Activated CD4-positive, alpha-beta T cell treated with anti-CD3 and anti-CD28 coated beads, Interleukin-2, amount 10 ng/mL, durations not matched to agents 24 days and 14 days (primary cell): Measurements from ENCODE around the gene ANO9. TPM values are rescaled to one million over a fixed set of nuclear protein-coding genes. Genes with fewer than 3 reads are reported as not detected.

Source experiments
- DNase-seq: peaks from one replicate; pipeline ENCODE4 v3.0.0; 2022
- H3K27ac Mint-ChIP-seq: one replicate; pipeline ENCODE4 v1.8.0; 2022; ENCODE audit warnings: mild to moderate bottlenecking, mixed read lengths
- H3K27me3 Mint-ChIP-seq: one replicate; pipeline ENCODE4 v1.8.0; 2022; ENCODE audit warnings: mixed read lengths
- H3K36me3 Mint-ChIP-seq: one replicate; pipeline ENCODE4 v1.8.0; 2022; ENCODE audit warnings: low read depth, mild to moderate bottlenecking, mixed read lengths
- H3K4me1 Mint-ChIP-seq: one replicate; pipeline ENCODE4 v1.8.0; 2021; ENCODE audit warnings: mixed read lengths
- H3K4me3 Mint-ChIP-seq: one replicate; pipeline ENCODE4 v1.8.0; 2022; ENCODE audit warnings: mild to moderate bottlenecking, moderate library complexity, mixed read lengths
- H3K9me3 Mint-ChIP-seq: one replicate; pipeline ENCODE4 v1.8.0; 2021; ENCODE audit warnings: mixed read lengths
- intact Hi-C: fragments of 100-400 bp; cut with micrococcal nuclease; formaldehyde crosslinking; loops from one replicate; pipeline ENCODE4 v1.15.1; 2023
- total RNA-seq: library from RNA; stranded (reverse); gene quantifications from 2 replicates; pipeline ENCODE4 v1.2.3, GENCODE V29; 2022

The ANO9 gene
- total RNA-seq, 1 donor from 2014 or later: 36.9 TPM

DNA sequence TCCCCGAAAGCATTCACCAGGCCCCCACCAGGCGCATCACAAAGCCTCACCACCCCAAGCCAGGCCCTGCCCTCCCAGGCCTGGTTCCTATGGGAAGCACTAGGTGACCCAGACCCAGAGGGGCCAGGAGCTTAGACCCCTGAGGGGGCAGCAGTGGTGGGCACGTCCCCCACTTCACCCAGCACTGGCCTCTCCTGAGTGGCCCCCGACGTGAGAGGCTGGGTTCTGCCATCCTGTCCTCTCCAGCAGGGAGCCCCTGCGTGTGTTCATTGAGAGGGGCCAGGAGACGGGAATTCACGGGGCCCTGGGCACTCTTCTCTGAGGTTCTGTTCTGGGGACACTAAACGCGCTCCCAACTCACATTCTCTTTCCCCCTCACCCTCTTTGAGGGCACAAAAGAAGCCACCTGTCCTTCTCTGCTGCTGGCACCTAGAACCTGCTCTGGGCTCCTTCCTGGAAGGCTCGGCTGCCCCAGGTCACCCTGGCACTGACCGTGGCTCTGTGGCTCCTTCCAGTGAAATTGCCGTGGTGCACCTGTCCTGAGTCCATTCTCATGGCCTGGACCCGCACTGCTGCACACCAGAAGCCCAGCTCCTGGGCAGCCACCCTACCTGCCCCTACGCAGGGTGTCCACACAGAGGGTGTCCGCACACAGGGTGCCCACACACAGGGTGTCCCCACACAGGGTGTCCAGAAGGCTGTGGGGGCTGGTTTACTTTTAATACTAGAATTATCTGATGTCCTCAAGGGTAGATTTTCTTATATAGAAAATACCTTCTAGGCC, 20.5 kb upstream of the ANO9 start:
- no peak overlapping the region for H3K4me3 Mint-ChIP-seq
- H3K36me3 Mint-ChIP-seq: peaks cover 16% of the 10 kb centered on the region
- H3K27ac Mint-ChIP-seq: no peak overlapping the region
- intact Hi-C loops: no loop called here
- H3K4me1 Mint-ChIP-seq: peaks cover 6% of the 10 kb centered on the region
- DNase-seq: no peak
- no peaks in the 10 kb centered on the region for H3K9me3 Mint-ChIP-seq
- H3K27me3 Mint-ChIP-seq: no peaks in the 10 kb centered on the region

DNA sequence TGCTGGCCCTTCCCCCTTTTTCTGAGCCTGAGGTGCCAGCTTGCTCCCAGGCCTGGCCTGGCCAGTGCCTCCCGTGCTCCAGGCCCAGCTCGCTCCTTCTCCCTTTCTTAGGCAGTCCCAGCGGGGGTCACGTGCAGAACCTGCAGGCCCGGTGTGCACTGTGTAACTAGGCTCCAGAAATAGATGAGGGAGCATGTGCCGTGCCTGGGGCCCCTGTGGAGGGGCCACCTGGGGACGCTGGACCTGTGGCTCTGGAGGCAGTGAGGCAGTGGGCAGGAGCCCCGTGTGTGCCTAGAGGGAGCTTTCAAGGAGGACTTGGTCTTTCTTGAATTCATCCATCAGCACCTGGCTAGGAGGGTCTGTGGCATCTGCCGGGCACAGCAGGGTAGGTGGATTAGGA, 19.8 kb upstream of the ANO9 start:
- no peak for DNase-seq
- Mint-ChIP-seq H3K4me1 (peaks cover 13% of the 10 kb centered on the region), H3K36me3 (peaks cover 22% of the 10 kb centered on the region), H3K27ac (no peak overlapping the region), H3K27me3 (no peaks in the 10 kb centered on the region), H3K4me3 (no peak overlapping the region), H3K9me3 (no peaks in the 10 kb centered on the region)
- intact Hi-C loops: no loop called here

DNA sequence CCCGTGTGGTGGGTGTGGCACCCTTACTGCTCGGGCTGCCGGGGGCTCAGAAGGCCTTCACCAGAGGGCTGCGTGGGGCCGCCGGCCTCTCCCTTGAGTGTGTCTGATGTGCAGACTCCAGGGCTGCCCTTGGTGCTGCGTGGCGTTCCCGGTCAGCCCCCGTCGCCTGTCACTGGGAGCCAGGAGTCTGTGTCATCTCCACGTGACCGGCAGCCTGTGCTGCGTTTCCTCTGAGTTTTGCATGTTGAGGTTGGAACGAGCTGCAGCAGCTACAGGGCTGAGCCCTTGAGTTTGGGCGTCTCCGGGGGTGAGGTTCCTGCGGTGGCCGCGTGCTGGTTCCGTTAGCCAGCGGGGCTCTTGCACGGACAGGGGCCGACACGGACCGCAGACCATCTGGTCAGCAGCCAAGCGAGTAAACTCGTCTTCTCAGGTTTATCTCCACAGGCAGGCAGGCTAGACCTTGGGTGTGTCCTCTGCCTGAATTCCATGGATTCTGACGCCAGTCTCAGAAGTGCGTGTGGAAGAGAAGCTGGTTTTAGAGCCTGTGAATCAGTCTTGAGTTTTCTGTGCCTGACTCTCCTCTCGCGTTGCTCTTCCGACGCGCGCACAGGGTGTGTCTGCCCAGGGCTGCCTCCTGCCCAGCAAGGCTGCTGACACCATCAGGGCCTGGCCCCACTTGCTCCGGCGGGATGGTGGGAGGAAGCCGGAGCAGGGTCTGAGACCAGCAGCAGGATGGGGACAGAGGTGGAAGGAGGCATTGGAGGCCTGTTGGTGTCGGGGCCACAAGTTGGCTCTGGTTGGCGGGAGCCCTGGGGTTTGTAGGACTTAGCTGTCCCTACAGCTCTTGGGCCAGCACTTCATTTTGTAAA, 18.8 kb upstream of the ANO9 start:
- peaks cover 23% of the 10 kb centered on the region for H3K36me3 Mint-ChIP-seq
- H3K27ac Mint-ChIP-seq: no peak overlapping the region
- peaks cover 17% of the 10 kb centered on the region for H3K4me1 Mint-ChIP-seq
- no peak for DNase-seq
- no peaks in the 10 kb centered on the region for H3K27me3 Mint-ChIP-seq
- intact Hi-C loops: no loop called here
- no peak overlapping the region for H3K4me3 Mint-ChIP-seq
- no peaks in the 10 kb centered on the region for H3K9me3 Mint-ChIP-seq

DNA sequence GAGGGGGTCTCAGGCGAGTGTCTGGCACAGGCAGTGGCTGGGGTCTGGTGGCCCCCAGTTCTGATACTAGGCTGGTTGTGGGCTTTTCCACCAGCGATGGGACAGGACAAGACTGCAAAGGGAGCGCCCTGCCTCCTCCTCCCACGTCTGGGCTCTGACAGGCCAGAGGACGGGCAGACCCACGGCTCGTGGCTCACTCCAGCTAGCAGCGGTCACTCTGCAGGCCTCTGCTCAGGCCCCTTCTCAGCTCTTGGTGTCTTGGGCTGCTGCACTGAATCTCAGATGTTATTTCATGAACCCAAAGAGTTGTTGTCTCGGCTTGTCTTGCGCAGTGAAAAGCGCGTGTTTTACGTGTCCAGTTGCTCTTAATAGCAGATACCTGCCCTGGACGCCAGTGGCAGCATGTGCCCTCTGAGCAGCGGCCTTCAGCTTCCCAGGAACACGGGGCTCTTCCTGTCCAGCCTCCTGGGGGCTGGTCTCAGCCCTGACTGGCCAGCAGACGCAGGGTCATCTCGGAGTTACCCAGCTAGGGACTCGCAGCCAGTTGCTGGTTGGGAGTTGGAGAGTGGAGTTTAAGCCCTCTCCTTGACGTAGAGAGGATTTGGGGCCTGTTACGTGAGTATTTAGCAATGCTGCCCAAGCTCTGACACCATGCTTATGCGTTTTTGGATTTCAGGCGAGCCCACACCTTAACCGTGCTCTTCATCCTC, 17.9 kb upstream of the ANO9 start:
- Mint-ChIP-seq H3K27ac (no peak overlapping the region), H3K36me3 (peaks cover 25% of the 10 kb centered on the region), H3K4me3 (no peak overlapping the region), H3K9me3 (no peaks in the 10 kb centered on the region), H3K27me3 (no peaks in the 10 kb centered on the region), H3K4me1 (peaks cover 21% of the 10 kb centered on the region)
- intact Hi-C loops: no loop called here
- no peak for DNase-seq

DNA sequence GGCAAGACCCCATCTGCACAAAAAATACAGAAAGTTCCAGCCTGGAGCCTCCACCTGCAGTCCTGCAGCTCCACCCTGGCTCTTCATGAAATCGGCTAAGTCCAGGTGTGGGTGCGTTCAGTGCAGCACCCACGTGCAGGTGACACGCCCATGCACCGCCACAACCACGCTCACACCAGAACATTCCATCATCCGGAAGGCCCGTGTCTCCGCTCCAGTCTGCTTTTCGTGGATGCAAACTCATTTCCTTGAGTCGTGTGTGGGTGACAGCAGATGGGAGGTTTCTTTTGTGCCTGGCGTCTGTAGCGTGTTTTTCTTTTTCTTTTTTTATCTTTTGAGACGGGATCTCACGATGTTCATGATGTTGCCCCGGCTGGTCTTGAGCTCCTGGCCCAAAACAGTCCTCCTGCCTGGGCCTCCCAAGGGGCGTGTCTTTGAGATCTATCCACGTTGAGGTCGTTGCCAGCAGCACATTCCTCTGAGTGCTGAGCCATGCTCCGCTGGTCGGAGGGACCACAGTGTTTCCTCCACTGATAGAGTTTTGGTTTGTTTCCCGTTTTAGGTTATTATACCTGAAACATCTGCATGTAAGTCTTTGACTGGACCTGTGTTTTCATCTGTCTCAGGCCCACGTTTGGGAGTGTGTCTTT, 15.4 kb upstream of the ANO9 start:
- peak overlapping the region; percentile 10 for H3K27ac Mint-ChIP-seq
- H3K36me3 Mint-ChIP-seq: peaks cover 35% of the 10 kb centered on the region
- peaks cover 21% of the 10 kb centered on the region for H3K4me1 Mint-ChIP-seq
- H3K27me3 Mint-ChIP-seq: no peaks in the 10 kb centered on the region
- H3K4me3 Mint-ChIP-seq: peak overlapping the region; percentile 69
- H3K9me3 Mint-ChIP-seq: no peaks in the 10 kb centered on the region
- intact Hi-C loops: no loop called here
- no peak for DNase-seq

DNA sequence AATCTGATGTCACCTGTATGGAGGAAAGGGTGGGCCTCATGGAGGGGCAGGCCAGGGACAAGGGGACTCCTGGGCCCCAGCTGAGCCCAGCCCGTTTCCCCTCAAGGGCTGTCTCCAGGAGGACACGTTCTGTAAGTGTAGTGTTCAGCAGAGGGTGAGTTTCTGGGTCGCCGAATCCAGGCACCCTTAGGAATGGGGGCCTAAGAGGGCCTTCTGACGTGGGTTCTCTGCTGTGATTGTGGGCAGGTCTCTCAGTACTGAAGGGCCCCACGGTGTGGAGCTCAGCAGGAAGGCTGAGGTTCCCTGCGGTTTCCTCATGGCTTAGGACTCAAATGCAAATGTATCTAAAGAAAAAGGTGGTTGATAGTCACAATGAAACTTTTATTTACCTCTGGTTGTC, 14.7 kb upstream of the ANO9 start:
- intact Hi-C loops: no loop called here
- Mint-ChIP-seq H3K27me3 (no peaks in the 10 kb centered on the region), H3K4me1 (peaks cover 23% of the 10 kb centered on the region), H3K9me3 (no peaks in the 10 kb centered on the region), H3K36me3 (peaks cover 36% of the 10 kb centered on the region), H3K4me3 (peak overlapping the region; percentile 69), H3K27ac (peak overlapping the region; percentile 17)
- DNase-seq: peak; percentile 80

DNA sequence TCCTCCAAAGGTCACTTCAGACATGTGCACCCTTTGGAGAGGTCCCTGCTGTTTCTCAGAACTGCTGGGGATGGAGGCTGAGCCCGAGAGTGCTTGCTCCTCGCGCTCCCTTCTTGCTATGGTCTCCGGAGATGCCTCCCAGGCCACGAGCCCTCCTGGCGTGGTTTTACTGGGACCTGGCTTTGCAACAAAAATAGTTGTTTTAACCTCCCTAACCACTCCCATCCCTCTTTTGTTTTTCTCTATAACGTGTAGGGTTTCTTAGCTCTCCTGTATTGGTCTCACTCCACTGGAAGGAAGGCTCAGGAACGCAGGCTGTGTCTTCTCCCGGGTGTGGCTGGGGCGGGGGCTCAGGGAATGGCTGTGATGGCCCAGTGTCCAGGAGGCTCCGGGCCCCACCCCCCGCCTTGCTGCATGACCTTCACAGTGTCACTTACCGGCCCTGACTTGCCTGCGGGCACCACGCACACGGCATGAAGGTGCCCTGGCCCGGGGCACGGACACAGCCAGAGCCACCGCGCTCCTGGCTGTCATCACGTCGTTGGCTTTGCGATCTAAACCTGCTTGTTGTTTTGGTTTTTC, 13.8 kb upstream of the ANO9 start:
- H3K9me3 Mint-ChIP-seq: no peaks in the 10 kb centered on the region
- no peak overlapping the region for H3K4me3 Mint-ChIP-seq
- intact Hi-C loops: no loop called here
- H3K27ac Mint-ChIP-seq: no peak overlapping the region
- no peaks in the 10 kb centered on the region for H3K27me3 Mint-ChIP-seq
- H3K4me1 Mint-ChIP-seq: peaks cover 30% of the 10 kb centered on the region
- H3K36me3 Mint-ChIP-seq: peaks cover 38% of the 10 kb centered on the region
- DNase-seq: no peak

DNA sequence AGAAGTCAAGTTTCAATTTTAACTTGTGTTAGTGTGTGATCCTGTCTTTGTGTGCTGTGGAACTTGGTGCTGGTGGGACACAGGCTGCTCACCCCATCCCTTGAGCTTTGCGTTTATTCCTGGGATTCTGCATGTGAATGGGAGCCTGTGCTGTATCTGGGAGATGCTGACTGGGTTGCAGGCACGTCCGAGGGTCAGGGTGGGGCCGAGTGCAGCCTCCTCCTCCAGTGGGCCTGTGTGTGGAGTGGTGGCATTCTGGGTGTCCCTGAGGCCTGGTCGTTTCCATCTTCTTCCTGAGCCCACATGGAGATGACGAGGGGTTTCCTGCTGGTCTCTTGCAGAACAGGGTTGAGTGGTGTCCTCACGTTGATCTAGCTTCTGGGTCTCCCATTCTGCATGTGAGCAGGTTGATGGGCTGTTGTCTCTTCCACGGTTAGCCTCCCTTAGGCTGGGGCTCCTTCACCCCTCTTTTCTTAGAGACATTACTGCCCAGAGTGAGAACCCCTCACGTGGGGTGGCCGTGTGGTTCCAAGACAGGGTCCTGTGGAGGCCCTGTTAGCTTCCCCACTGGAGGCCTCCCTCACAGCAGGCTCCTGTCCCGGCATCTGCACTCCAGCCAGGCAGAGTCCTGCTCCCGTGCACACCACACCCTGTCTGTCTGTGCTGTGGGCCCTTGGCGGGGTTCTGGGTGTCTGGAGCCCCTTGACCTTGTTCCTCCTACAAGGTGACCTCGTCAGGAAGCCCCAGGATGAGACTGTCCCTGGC, 13.2 kb upstream of the ANO9 start:
- H3K27me3 Mint-ChIP-seq: no peaks in the 10 kb centered on the region
- no peak for DNase-seq
- peaks cover 30% of the 10 kb centered on the region for H3K4me1 Mint-ChIP-seq
- H3K36me3 Mint-ChIP-seq: peaks cover 38% of the 10 kb centered on the region
- H3K27ac Mint-ChIP-seq: no peak overlapping the region
- H3K4me3 Mint-ChIP-seq: no peak overlapping the region
- intact Hi-C loops: no loop called here
- H3K9me3 Mint-ChIP-seq: no peaks in the 10 kb centered on the region

DNA sequence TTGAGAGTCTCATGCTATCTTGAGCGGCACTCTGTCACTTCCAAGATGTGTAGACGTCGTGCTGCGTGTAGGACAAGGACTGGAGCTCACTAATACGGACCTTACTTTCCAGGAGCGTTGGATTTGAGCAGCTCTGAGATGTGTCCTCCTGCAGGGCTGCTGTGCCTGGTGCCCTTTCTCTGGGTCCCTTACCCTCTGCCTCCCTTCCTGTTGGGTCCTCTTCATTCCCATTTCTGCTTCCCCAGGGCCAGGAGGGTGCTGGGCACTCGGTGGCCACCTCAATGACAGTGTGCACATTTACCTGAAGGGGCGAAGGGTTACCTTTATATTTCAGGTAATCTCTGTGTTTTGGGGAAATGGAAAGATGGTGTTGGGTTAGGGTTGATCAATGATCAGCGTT, 12.2 kb upstream of the ANO9 start:
- no peak overlapping the region for H3K4me3 Mint-ChIP-seq
- intact Hi-C loops: no loop called here
- H3K36me3 Mint-ChIP-seq: peaks cover 37% of the 10 kb centered on the region
- DNase-seq: no peak
- no peak overlapping the region for H3K27ac Mint-ChIP-seq
- H3K9me3 Mint-ChIP-seq: no peaks in the 10 kb centered on the region
- no peaks in the 10 kb centered on the region for H3K27me3 Mint-ChIP-seq
- peaks cover 32% of the 10 kb centered on the region for H3K4me1 Mint-ChIP-seq

DNA sequence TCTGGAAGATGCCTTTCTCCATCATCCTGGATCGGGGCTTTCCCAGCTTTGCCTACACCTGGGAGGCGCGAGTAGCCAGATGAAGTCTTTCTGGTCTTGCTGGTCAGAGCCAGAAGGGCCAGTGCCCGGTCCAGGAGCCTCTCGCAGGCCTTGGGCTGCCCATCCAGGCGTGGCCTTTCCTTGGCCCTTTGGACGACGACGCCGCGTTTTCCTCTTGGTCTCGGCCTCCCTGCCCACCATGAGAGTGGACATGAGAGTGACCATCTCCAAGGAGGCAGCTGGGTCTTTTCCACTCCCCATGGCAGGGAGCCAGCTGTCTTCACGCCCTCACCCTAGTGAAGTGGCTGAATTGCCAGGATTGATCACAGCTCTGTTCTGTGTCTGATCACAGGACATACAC, 11.8 kb upstream of the ANO9 start:
- intact Hi-C loops: no loop called here
- Mint-ChIP-seq H3K9me3 (no peaks in the 10 kb centered on the region), H3K27ac (no peak overlapping the region), H3K4me1 (peaks cover 34% of the 10 kb centered on the region), H3K4me3 (no peak overlapping the region), H3K27me3 (no peaks in the 10 kb centered on the region), H3K36me3 (peaks cover 37% of the 10 kb centered on the region)
- no peak for DNase-seq

DNA sequence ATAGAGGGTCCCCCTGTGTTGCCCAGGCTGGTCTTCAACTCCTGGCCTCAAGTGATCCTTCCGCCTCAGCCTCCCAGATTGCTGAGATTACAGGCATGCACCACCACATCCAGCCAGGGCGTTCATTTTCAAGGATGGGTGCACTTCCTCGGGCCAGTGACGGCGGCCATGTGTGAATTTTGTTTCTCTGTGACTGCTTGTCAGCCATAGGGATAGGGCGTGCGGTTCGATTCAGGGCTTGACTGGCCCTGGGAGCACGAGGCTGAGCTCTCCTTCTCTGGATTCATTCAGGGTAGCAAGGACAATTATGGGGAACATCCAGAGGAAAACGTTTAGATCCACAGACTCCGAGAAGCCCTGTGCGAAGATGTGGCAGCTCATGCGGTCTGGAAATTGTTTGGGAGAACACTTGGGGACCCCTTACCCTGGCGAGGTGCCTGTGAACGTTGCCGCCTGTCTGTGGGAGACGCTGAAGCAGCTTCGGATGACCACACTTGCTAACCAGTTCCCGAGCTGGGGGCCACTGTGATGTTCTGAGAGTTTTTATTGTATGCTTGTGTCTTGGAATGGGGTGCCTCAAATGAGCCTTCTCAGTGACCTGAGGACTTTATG, 11.2 kb upstream of the ANO9 start:
- no peak overlapping the region for H3K27ac Mint-ChIP-seq
- DNase-seq: no peak
- H3K27me3 Mint-ChIP-seq: no peaks in the 10 kb centered on the region
- H3K4me3 Mint-ChIP-seq: no peak overlapping the region
- H3K36me3 Mint-ChIP-seq: peaks cover 37% of the 10 kb centered on the region
- intact Hi-C loops: no loop called here
- peaks cover 34% of the 10 kb centered on the region for H3K4me1 Mint-ChIP-seq
- no peaks in the 10 kb centered on the region for H3K9me3 Mint-ChIP-seq

DNA sequence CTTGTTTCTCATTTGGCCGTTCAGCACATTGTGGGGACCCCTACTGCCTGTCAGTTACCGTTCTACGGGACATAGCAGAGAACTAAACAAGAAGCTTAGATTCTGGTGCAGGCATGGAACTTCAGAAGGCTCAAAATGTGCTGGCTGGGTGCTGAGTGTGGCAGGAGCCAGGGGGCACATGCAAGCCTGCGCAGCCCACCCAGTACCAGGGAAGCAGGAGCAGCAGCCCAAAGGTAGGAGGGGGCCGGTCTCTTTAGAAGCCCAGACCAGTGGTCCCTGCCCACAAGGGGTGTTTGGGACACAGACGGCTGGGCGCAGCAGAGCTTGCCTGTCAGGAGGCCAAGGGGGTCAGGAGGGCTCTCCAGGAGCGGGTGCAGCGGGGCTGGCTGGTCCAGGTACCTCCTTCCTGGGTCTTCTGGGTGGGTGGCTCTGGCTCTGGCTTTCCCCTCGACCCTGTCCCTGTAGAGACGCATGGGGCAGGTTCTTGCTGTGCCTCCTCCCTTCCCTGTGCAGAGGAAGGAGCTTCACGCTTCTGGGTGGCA, 10.5 kb upstream of the ANO9 start:
- H3K27ac Mint-ChIP-seq: no peak overlapping the region
- no peaks in the 10 kb centered on the region for H3K27me3 Mint-ChIP-seq
- no peak overlapping the region for H3K4me3 Mint-ChIP-seq
- intact Hi-C loops: no loop called here
- DNase-seq: no peak
- H3K9me3 Mint-ChIP-seq: no peaks in the 10 kb centered on the region
- H3K4me1 Mint-ChIP-seq: peaks cover 28% of the 10 kb centered on the region
- H3K36me3 Mint-ChIP-seq: peaks cover 32% of the 10 kb centered on the region
